Measurements from ENCODE around the gene FLVCR2. TPM values are rescaled to one million over a fixed set of nuclear protein-coding genes. Genes with fewer than 3 reads are reported as not detected.

The FLVCR2 gene
- total RNA-seq, 1 donor from 2014 or later: 3.7 TPM

- Histone ChIP-seq H3K27ac (no peak overlapping the region), H3K9me3 (no peaks in the 10 kb centered on the region), H3K27me3 (no peaks in the 10 kb centered on the region), H3K36me3 (no peaks in the 10 kb centered on the region), H3K4me1 (peaks cover 41% of the 10 kb centered on the region), H3K4me3 (no peak overlapping the region)
- no peak for TF ChIP-seq POLR2AphosphoS5 (IDR thresholded peaks at IDR 0.05; ENCODE audit: insufficient read depth in 1 of 2, low read depth in 1 of 2)
- TF ChIP-seq, protein P1, sequence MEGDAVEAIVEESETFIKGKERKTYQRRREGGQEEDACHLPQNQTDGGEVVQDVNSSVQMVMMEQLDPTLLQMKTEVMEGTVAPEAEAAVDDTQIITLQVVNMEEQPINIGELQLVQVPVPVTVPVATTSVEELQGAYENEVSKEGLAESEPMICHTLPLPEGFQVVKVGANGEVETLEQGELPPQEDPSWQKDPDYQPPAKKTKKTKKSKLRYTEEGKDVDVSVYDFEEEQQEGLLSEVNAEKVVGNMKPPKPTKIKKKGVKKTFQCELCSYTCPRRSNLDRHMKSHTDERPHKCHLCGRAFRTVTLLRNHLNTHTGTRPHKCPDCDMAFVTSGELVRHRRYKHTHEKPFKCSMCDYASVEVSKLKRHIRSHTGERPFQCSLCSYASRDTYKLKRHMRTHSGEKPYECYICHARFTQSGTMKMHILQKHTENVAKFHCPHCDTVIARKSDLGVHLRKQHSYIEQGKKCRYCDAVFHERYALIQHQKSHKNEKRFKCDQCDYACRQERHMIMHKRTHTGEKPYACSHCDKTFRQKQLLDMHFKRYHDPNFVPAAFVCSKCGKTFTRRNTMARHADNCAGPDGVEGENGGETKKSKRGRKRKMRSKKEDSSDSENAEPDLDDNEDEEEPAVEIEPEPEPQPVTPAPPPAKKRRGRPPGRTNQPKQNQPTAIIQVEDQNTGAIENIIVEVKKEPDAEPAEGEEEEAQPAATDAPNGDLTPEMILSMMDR (IDR thresholded peaks at IDR 0.05): no peak
- no peak for DNase-seq (ENCODE audit: extremely low spot score in 2 of 2)
- intact Hi-C loops (cut with DNase I): no loop called here
Observed at GRCh38 chr14:75540479-75540851, 38.0 kb upstream of the FLVCR2 start.

DNA sequence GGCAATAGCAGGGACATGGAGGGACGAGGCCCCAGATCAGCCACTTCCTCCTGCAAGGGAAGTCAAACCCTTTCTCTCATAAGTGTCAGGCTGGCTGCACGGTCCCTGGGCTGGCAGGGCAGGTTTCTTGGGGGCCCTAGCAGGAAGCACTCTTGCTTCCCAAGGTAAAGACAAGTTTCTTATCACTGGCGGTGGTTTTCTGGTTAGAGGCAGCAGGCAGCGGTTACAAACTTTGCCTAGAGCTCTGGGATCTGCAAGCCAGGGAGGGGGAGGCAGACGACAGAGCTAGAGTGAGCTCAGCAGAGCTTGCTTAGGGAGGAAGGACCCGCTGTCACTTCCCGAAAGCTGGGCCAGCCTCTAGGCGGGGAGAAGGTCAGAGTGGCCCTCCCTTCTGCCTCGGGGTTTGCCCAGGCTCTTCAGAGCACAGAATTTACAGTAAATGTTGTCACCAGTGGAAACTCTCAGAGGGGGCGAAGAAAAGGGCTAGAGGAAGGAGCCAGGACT, 35.8 kb upstream of the FLVCR2 start:
- no peaks in the 10 kb centered on the region for H3K36me3 ChIP-seq

DNA sequence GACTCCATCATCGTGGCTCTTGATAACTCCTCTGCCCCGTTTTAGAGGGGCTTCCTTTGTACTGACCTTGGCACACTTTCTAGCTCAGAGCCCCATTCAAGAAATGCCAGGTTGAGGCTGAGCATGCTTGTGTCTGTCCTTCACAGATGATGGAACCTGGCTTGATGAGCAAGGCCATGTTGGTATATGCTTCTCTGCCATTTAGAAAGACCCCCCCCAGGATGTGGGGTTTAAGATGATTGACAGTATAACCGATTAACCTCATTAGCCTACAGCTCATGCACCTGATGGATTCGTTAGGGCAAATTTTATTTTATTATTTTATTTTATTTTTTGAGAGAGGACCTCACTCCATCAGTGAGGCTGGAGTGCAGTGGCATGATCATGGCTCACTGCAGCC, 35.2 kb upstream of the FLVCR2 start:
- no peak for DNase-seq (ENCODE audit: extremely low spot score in 2 of 2)
- TF ChIP-seq POLR2A (IDR thresholded peaks at IDR 0.05) (no peak), POLR2AphosphoS5 (IDR thresholded peaks at IDR 0.05; ENCODE audit: insufficient read depth in 1 of 2, low read depth in 1 of 2) (no peak)
- TF ChIP-seq, protein P1 (IDR thresholded peaks at IDR 0.05): no peak
- no peak overlapping the region for H3K4me3 ChIP-seq
- H3K36me3 ChIP-seq: no peaks in the 10 kb centered on the region
- no peaks in the 10 kb centered on the region for H3K27me3 ChIP-seq
- H3K27ac ChIP-seq: peak overlapping the region; percentile 53
- no peaks in the 10 kb centered on the region for H3K9me3 ChIP-seq
- H3K4me1 ChIP-seq: peaks cover 21% of the 10 kb centered on the region
- intact Hi-C loops (cut with DNase I): no loop called here

More for the DNA sequence above, 35.8 kb upstream of the FLVCR2 start:
- no peaks in the 10 kb centered on the region for H3K9me3 ChIP-seq
- H3K27ac ChIP-seq: peak overlapping the region; percentile 53
- no peaks in the 10 kb centered on the region for H3K27me3 ChIP-seq
- peaks cover 21% of the 10 kb centered on the region for H3K4me1 ChIP-seq
- intact Hi-C loops (cut with DNase I): no loop called here
- no peak overlapping the region for H3K4me3 ChIP-seq
- DNase-seq (ENCODE audit: extremely low spot score in 2 of 2): no peak
- peak in 1 of 2 donors; percentile 21 for TF ChIP-seq POLR2AphosphoS5 (IDR thresholded peaks at IDR 0.05; ENCODE audit: insufficient read depth in 1 of 2, low read depth in 1 of 2)
- no peak for TF ChIP-seq POLR2A (IDR thresholded peaks at IDR 0.05)

DNA sequence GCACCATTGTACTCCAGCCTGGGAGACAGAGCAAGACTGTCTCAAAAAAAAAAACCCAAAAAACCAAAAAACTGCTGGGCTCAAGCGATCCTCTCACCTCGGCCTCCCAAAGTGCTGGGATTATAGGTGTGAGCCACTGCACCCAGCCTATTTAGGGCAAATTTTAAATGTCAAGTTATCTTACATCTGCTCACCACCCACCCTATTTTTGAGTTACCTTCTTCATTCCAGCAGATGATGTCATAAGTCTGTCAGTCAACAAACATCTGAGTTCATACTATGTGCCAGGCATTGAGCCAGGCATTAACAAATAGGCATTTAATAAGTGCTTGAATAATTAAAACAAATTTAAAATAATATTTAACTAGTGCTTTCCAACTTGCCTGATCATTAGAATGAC, 34.6 kb upstream of the FLVCR2 start:
- intact Hi-C loops (cut with DNase I): no loop called here
- Histone ChIP-seq H3K9me3 (no peaks in the 10 kb centered on the region), H3K4me1 (peaks cover 21% of the 10 kb centered on the region), H3K4me3 (no peak overlapping the region), H3K36me3 (no peaks in the 10 kb centered on the region), H3K27me3 (no peaks in the 10 kb centered on the region), H3K27ac (no peak overlapping the region)
- TF ChIP-seq, protein P1 (IDR thresholded peaks at IDR 0.05): no peak
- TF ChIP-seq POLR2AphosphoS5 (IDR thresholded peaks at IDR 0.05; ENCODE audit: insufficient read depth in 1 of 2, low read depth in 1 of 2) (no peak), POLR2A (IDR thresholded peaks at IDR 0.05) (no peak)
- DNase-seq (ENCODE audit: extremely low spot score in 2 of 2): no peak

DNA sequence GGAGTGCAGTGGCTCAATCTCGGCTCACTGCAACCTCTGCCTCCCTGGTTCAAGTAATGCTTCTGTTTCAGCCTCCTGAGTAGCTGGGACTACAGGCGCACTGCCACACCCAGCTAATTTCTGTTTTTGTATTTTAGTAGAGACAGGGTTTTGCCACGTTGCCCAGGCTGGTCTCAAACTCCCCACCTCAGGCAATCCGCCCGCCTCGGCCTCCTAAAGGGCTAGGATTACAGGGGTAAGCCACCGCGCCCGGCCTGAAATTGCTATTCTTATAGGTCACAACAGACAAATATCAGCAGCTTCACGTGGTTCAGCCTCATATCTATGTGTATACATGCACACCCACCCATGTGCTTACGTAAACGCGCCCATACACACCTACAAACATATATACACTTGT, 32.5 kb upstream of the FLVCR2 start:
- Histone ChIP-seq H3K27ac (no peak overlapping the region), H3K4me3 (no peak overlapping the region), H3K36me3 (no peaks in the 10 kb centered on the region), H3K9me3 (no peaks in the 10 kb centered on the region), H3K4me1 (peaks cover 21% of the 10 kb centered on the region), H3K27me3 (no peaks in the 10 kb centered on the region)
- TF ChIP-seq POLR2AphosphoS5 (IDR thresholded peaks at IDR 0.05; ENCODE audit: insufficient read depth in 1 of 2, low read depth in 1 of 2): no peak
- TF ChIP-seq POLR2A (IDR thresholded peaks at IDR 0.05): no peak
- TF ChIP-seq, protein P1 (IDR thresholded peaks at IDR 0.05): no peak
- intact Hi-C loops (cut with DNase I): no loop called here
- no peak for DNase-seq (ENCODE audit: extremely low spot score in 2 of 2)

All from vagina (tissue), 2 donors.